GM12872 (cell line): Measurements from ENCODE around the gene RUBCNL.

Source experiments
- CTCF ChIP-seq: IDR thresholded peaks from 3 replicates; pipeline ENCODE4 v1.5.1; 2011; ENCODE audit warnings: low read depth, mild to moderate bottlenecking, low read length, moderate library complexity; ENCODE audit not compliant: insufficient read depth

Gene RUBCNL

GRCh38 chr13:46320406-46320805 lies 66.6 kb downstream of the RUBCNL start:
- TF ChIP-seq CTCF: no peak

GRCh38 chr13:46318986-46319385 lies 68.1 kb downstream of the RUBCNL start:
- no peak for TF ChIP-seq CTCF

GRCh38 chr13:46317120-46317519 lies 69.9 kb downstream of the RUBCNL start:
- no peak for TF ChIP-seq CTCF

- no peak for TF ChIP-seq CTCF
Measured at GRCh38 chr13:46315491-46316075, 71.5 kb downstream of the RUBCNL start.

GRCh38 chr13:46315036-46315435 lies 72.0 kb downstream of the RUBCNL start:
- TF ChIP-seq CTCF: no peak

GRCh38 chr13:46314587-46314986 lies 72.5 kb downstream of the RUBCNL start:
- no peak for TF ChIP-seq CTCF

- TF ChIP-seq CTCF: no peak
Measured at GRCh38 chr13:46313432-46314257, 73.4 kb downstream of the RUBCNL start.
